GM03348 (cell line): ENCODE measurements around the gene PTPRN2.
"Not testable (repeated sequence)": the region's sequence is repeated elsewhere in the genome, so short reads cannot be mapped to it uniquely, and the experiment has no call there.

Experiments used
- DNase-seq: peaks from one replicate; pipeline ENCODE4 v3.0.0; 2012; ENCODE audit warnings: low spot score

PTPRN2 gene

GRCh38 chr7:158350166-158350900 lies 237.3 kb downstream of the PTPRN2 start:
- no peak for DNase-seq

- DNase-seq = no peak
Observed at GRCh38 chr7:158348446-158348845, 239.2 kb downstream of the PTPRN2 start.

- not testable (repeated sequence) for DNase-seq
Observed at GRCh38 chr7:158348039-158348438, 239.6 kb downstream of the PTPRN2 start.

GRCh38 chr7:158345731-158346130 lies 241.9 kb downstream of the PTPRN2 start:
- DNase-seq = no peak

- no peak for DNase-seq
Observed at GRCh38 chr7:158344706-158345300, 242.8 kb downstream of the PTPRN2 start.

GRCh38 chr7:158343936-158344455 lies 243.6 kb downstream of the PTPRN2 start:
- no peak for DNase-seq

GRCh38 chr7:158343526-158343925 lies 244.1 kb downstream of the PTPRN2 start:
- DNase-seq = no peak

GRCh38 chr7:158341097-158341496 lies 246.5 kb downstream of the PTPRN2 start:
- not testable (repeated sequence) for DNase-seq

GRCh38 chr7:158336952-158337351 lies 250.7 kb downstream of the PTPRN2 start:
- not testable (repeated sequence) for DNase-seq

- not testable (repeated sequence) for DNase-seq
Observed at GRCh38 chr7:158332516-158332915, 255.1 kb downstream of the PTPRN2 start.

- DNase-seq = not testable (repeated sequence)
Observed at GRCh38 chr7:158331826-158332450, 255.7 kb downstream of the PTPRN2 start.

- DNase-seq = no peak
Observed at GRCh38 chr7:158329686-158330085, 257.9 kb downstream of the PTPRN2 start.

GRCh38 chr7:158329014-158329610 lies 258.5 kb downstream of the PTPRN2 start:
- no peak for DNase-seq

GRCh38 chr7:158328376-158329013 lies 259.1 kb downstream of the PTPRN2 start:
- DNase-seq = no peak

- no peak for DNase-seq
Observed at GRCh38 chr7:158327571-158328180, 259.9 kb downstream of the PTPRN2 start.

- DNase-seq = no peak
Observed at GRCh38 chr7:158327012-158327411, 260.6 kb downstream of the PTPRN2 start.

- no peak for DNase-seq
Observed at GRCh38 chr7:158325530-158326381, 261.9 kb downstream of the PTPRN2 start.

GRCh38 chr7:158324397-158325360 lies 262.9 kb downstream of the PTPRN2 start:
- no peak for DNase-seq

- DNase-seq = no peak
Observed at GRCh38 chr7:158323741-158324396, 263.8 kb downstream of the PTPRN2 start.
